Measurements from ENCODE around the gene EPSTI1.
"Not testable (repeated sequence)": the region's sequence is repeated elsewhere in the genome, so short reads cannot be mapped to it uniquely, and the experiment has no call there.

The EPSTI1 gene

GRCh38 chr13:42991898-42992763 lies at the start of gene EPSTI1:
TSS of gene EPSTI1 (minus strand) at chr13:42992241. CDS start at chr13:42992165, 76 bp downstream.
- Histone ChIP-seq H3K27ac (peak within 1 kb of the TSS; percentile 59), H3K9me3 (no peaks in the 10 kb centered on the region), H3K36me3 (no peaks in the 10 kb centered on the region), H3K4me1 (ENCODE audit: control insufficient read depth in 1 of 2, insufficient read depth in 1 of 2, low read depth in 1 of 2, low read length in 1 of 2) (peaks cover 19 to 22% of the 10 kb centered on the region in 2 experiments), H3K4me3 (ENCODE audit: low read depth in 1 of 2, low read length in 1 of 2) (peak within 1 kb of the TSS; percentile 66 to 70), H3K27me3 (peaks cover 21% of the 10 kb centered on the region)
- no peak for TF ChIP-seq CTCF (IDR thresholded peaks at IDR 0.05)

- Histone ChIP-seq H3K36me3 (no peaks in the 10 kb centered on the region), H3K4me3 (ENCODE audit: low read depth in 1 of 2, low read length in 1 of 2) (no peak overlapping the region), H3K4me1 (ENCODE audit: control insufficient read depth in 1 of 2, insufficient read depth in 1 of 2, low read depth in 1 of 2, low read length in 1 of 2) (no peaks in the 10 kb centered on the region), H3K9me3 (no peaks in the 10 kb centered on the region), H3K27me3 (no peaks in the 10 kb centered on the region), H3K27ac (no peak overlapping the region)
- no peak for TF ChIP-seq CTCF (IDR thresholded peaks at IDR 0.05)
Measured at GRCh38 chr13:43041369-43041921, 49.4 kb upstream of the EPSTI1 start.

- not testable (repeated sequence) for H3K9me3 ChIP-seq; H3K27me3 ChIP-seq; H3K36me3 ChIP-seq; H3K4me3 ChIP-seq (ENCODE audit: low read depth in 1 of 2, low read length in 1 of 2); H3K27ac ChIP-seq; H3K4me1 ChIP-seq (ENCODE audit: control insufficient read depth in 1 of 2, insufficient read depth in 1 of 2, low read depth in 1 of 2, low read length in 1 of 2)
Measured at GRCh38 chr13:43040581-43041368, 48.7 kb upstream of the EPSTI1 start.

GRCh38 chr13:43039966-43040365 lies 47.9 kb upstream of the EPSTI1 start:
- H3K36me3 ChIP-seq = no peaks in the 10 kb centered on the region
- H3K4me1 ChIP-seq (ENCODE audit: control insufficient read depth in 1 of 2, insufficient read depth in 1 of 2, low read depth in 1 of 2, low read length in 1 of 2) = no peaks in the 10 kb centered on the region
- H3K4me3 ChIP-seq (ENCODE audit: low read depth in 1 of 2, low read length in 1 of 2) = no peak overlapping the region
- TF ChIP-seq CTCF (IDR thresholded peaks at IDR 0.05) = no peak
- no peaks in the 10 kb centered on the region for H3K27me3 ChIP-seq
- no peaks in the 10 kb centered on the region for H3K9me3 ChIP-seq
- H3K27ac ChIP-seq = no peak overlapping the region

- Histone ChIP-seq H3K4me3 (ENCODE audit: low read depth in 1 of 2, low read length in 1 of 2) (no peak overlapping the region), H3K27me3 (no peaks in the 10 kb centered on the region), H3K36me3 (no peaks in the 10 kb centered on the region), H3K4me1 (ENCODE audit: control insufficient read depth in 1 of 2, insufficient read depth in 1 of 2, low read depth in 1 of 2, low read length in 1 of 2) (peaks cover 0 to 5% of the 10 kb centered on the region in 2 experiments), H3K9me3 (no peaks in the 10 kb centered on the region), H3K27ac (no peak overlapping the region)
- TF ChIP-seq CTCF (IDR thresholded peaks at IDR 0.05) = no peak
Measured at GRCh38 chr13:43036351-43037250, 44.6 kb upstream of the EPSTI1 start.
